C4-2B (cell line): ENCODE results near the gene OR8B8.

ENCODE experiments used
- CTCF ChIP-seq: fragments of 450-650 bp; conservative IDR thresholded peaks from 2 replicates; pipeline ENCODE4 v1.5.1; 2017; ENCODE audit warnings: mild to moderate bottlenecking
- ZFX ChIP-seq: fragments of 450-650 bp; IDR thresholded peaks from 2 replicates; pipeline ENCODE4 v1.6.1; 2017

- TF ChIP-seq CTCF (no peak), ZFX (no peak)
Observed at GRCh38 chr11:124409906-124410305, 35.6 kb downstream of the OR8B8 start.
